ENCODE data around the gene ZNF585A. TPM values are rescaled to one million over a fixed set of nuclear protein-coding genes. Genes with fewer than 3 reads are reported as not detected.

The ZNF585A gene
- total and polyA plus RNA-seq, 2 of the 8 experiments (the other 6 are each of a cell fraction or from before 2014, with no cell fraction given), result 4.5 to 8.3 TPM

DNA sequence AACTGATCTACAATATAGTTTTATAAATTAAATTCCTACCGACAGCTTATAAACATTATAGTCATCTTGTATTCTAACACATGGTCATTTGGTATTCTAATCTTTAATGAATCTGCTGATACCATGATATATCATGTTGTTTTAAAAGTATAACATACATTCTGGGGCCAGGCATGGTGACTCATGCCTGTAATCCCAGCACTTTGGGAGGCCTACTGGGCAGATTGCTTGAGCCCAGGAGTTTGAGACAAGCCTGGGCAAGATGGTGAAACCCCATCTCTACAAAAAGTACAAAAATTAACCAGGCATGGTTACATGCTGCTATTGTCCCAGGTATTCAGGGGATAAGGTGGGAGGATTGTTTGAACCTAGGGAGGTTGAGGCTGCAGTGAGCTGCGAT is 48.6 kb upstream of the ZNF585A start:
- no peak overlapping the region for H2BK5ac ChIP-seq (ENCODE audit: low read depth, low read length)

More for the DNA sequence above, 48.6 kb upstream of the ZNF585A start:
- H3K4me3 ChIP-seq (ENCODE audit: extremely low read depth in 1 of 4, insufficient read depth in 2 of 4, low read depth in 3 of 4, low read length in 4 of 4), result no peak overlapping the region
- no peak overlapping the region for H2AK5ac ChIP-seq (ENCODE audit: low read depth, low read length)
- peaks cover 0 to 6% (median under 1%) of the 10 kb centered on the region in 4 experiments; a peak in 2 of 8 replicates for H3K36me3 ChIP-seq (ENCODE audit: control insufficient read depth in 2 of 4, insufficient read depth in 4 of 4, low read length in 3 of 4)
- FAIRE-seq (no peak), DNase-seq (ENCODE audit: low read depth in 1 of 2, low spot score in 2 of 2) (no peak)
- H4K91ac ChIP-seq (replicated peaks; ENCODE audit: insufficient read length, low read length), result no peak overlapping the region
- no peak overlapping the region for H2BK15ac ChIP-seq (ENCODE audit: low read length)
- H3K23ac ChIP-seq (ENCODE audit: insufficient read length), result no peak overlapping the region
- peaks cover 10% of the 10 kb centered on the region for H3K23me2 ChIP-seq (ENCODE audit: low read depth, low read length)
- H3K18ac ChIP-seq (ENCODE audit: extremely low read depth, low read length), result no peak overlapping the region
- no peak overlapping the region for H3K4me2 ChIP-seq (ENCODE audit: insufficient read depth in 1 of 2, low read depth in 2 of 2, low read length in 2 of 2)
- ChIA-PET POLR2A (ENCODE audit: partially characterized antibody) (no interaction called here), CTCF (ENCODE audit: partially characterized antibody) (no interaction called here)
- no peak overlapping the region for H3K9ac ChIP-seq (replicated peaks in 1 of 4; ENCODE audit: extremely low read depth in 1 of 4, low read depth in 3 of 4, low read length in 3 of 4)
- peaks cover 6 to 9% of the 10 kb centered on the region in 2 experiments for H3K79me2 ChIP-seq (ENCODE audit: control insufficient read depth in 1 of 2, insufficient read depth in 2 of 2, low read length in 2 of 2)
- H4K20me1 ChIP-seq (replicated peaks in 1 of 2; ENCODE audit: control insufficient read depth in 1 of 2, insufficient read depth in 2 of 2, low read length in 2 of 2), result no peaks in the 10 kb centered on the region
- H4K5ac ChIP-seq (ENCODE audit: insufficient read length, low read depth, low read length), result no peak overlapping the region
- H3K9me3 ChIP-seq (ENCODE audit: insufficient read depth in 2 of 2, low read depth in 1 of 2, low read length in 1 of 2), result no peaks in the 10 kb centered on the region
- H3K79me1 ChIP-seq (ENCODE audit: low read depth, low read length), result 0 out of 2 replicates have a peak, but pooled peaks cover 6% of the 10 kb centered on the region
- no peaks in the 10 kb centered on the region for H3K4me1 ChIP-seq (replicated peaks in 1 of 4; ENCODE audit: control insufficient read depth in 3 of 4, insufficient read depth in 4 of 4, low read length in 3 of 4)
- no peak overlapping the region for H3K56ac ChIP-seq (replicated peaks; ENCODE audit: insufficient read length, low read depth, low read length)
- H4K8ac ChIP-seq (ENCODE audit: extremely low read depth, insufficient read depth, low read length), result no peak overlapping the region
- H2AFZ ChIP-seq (ENCODE audit: low read length), result no peak overlapping the region
- no peaks in the 10 kb centered on the region for H3K27me3 ChIP-seq (replicated peaks in 1 of 4; ENCODE audit: control insufficient read depth in 3 of 4, extremely low read depth in 1 of 4, insufficient read depth in 3 of 4, low read length in 3 of 4)
- H2BK20ac ChIP-seq (ENCODE audit: low read length), result no peak overlapping the region
- no peak overlapping the region for H3K27ac ChIP-seq (ENCODE audit: low read depth, low read length)
- H2BK12ac ChIP-seq (ENCODE audit: low read depth, low read length), result no peak overlapping the region
- TF ChIP-seq KDM5A (IDR thresholded peaks at IDR 0.05; ENCODE audit: low read length), result no peak
- TF ChIP-seq CREB1 (IDR thresholded peaks at IDR 0.05), result no peak
- no peak overlapping the region for H3K14ac ChIP-seq (ENCODE audit: insufficient read length)
- H3K4ac ChIP-seq (replicated peaks; ENCODE audit: insufficient read length, low read depth, low read length), result no peak overlapping the region
- H2BK120ac ChIP-seq (replicated peaks; ENCODE audit: low read depth, low read length), result no peak overlapping the region
- whole genome bisulfite sequencing, 2 experiments (ENCODE audit: extremely low coverage in 1 of 2, insufficient coverage in 1 of 2, insufficient read length in 1 of 2, insufficient replicate concordance in 2 of 2, low coverage in 1 of 2, low lambda C conversion rate in 2 of 2, missing lambda C conversion rate in 1 of 2), result 95% methylated on average over 2 of the region's 2 CpGs; no CpG with 5 or more reads in 1 of the 2 experiments

Data from H1 (cell line).